Esophagus muscularis mucosa (tissue), 4 donors: Measurements from ENCODE around the gene PCBP1. TPM values are rescaled to one million over a fixed set of nuclear protein-coding genes. Genes with fewer than 3 reads are reported as not detected.
"Not testable (repeated sequence)": the region's sequence is repeated elsewhere in the genome, so short reads cannot be mapped to it uniquely, and the experiment has no call there.

Experiments used
- DNase-seq: peaks from one replicate; pipeline ENCODE4 v3.0.0-alpha.2; 2017; ENCODE audit errors: extremely low spot score
- H3K27ac ChIP-seq, 4 donors: fragments of 200-600 bp; sonication (generic); replicated peaks in 1 of 4; 1 replicate in 3 of 4; 2 replicates in 1 of 4; pipeline ENCODE4 v1.5.1; 2016 to 2019; ENCODE audit warnings: mild to moderate bottlenecking in 1 of 4
- H3K27me3 ChIP-seq, 4 donors: fragments of 200-600 bp; sonication (generic); one replicate each; pipeline versions ENCODE4 v1.5.1 to v1.6.0; 2016 to 2019
- H3K36me3 ChIP-seq, 4 donors: fragments of 200-600 bp; sonication (generic); one replicate each; pipeline ENCODE4 v1.5.1; 2016 to 2019
- H3K4me1 ChIP-seq, 4 donors: fragments of 200-600 bp; sonication (generic); one replicate each; pipeline ENCODE4 v1.5.1; 2016 to 2019
- H3K4me3 ChIP-seq, 4 donors: fragments of 200-600 bp; sonication (generic); 1 replicate in 2 of 4; 2 replicates in 2 of 4; pipeline ENCODE4 v1.5.1; 2016 to 2019; ENCODE audit warnings: mild to moderate bottlenecking in 4 of 4, moderate library complexity in 1 of 4
- H3K9me3 ChIP-seq, 4 donors: fragments of 200-600 bp; sonication (generic); 1 replicate in 3 of 4; 2 replicates in 1 of 4; pipeline ENCODE4 v1.5.1; 2016 to 2019
- CTCF ChIP-seq, 3 experiments: fragments of 200-600 bp in 2 of 3; fragments of 450-650 bp in 1 of 3; sonication (generic) in 2 of 3; IDR thresholded peaks; one replicate each; pipeline ENCODE4 v1.5.1; 2017 to 2019; ENCODE audit warnings: antibody characterized with exemption in 3 of 3, mild to moderate bottlenecking in 2 of 3, moderate library complexity in 1 of 3
- EP300 ChIP-seq: sonication (generic); formaldehyde crosslinking; IDR thresholded peaks from one replicate; pipeline ENCODE4 v1.6.1; 2017; ENCODE audit warnings: antibody characterized with exemption
- POLR2A ChIP-seq: fragments of 450-650 bp; IDR thresholded peaks from one replicate; pipeline ENCODE4 v1.6.1; 2017; ENCODE audit warnings: antibody characterized with exemption, moderate library complexity, mild to moderate bottlenecking, low read depth
- POLR2AphosphoS5 ChIP-seq, 2 donors: sonication (generic); formaldehyde crosslinking; IDR thresholded peaks; one replicate each; pipeline ENCODE4 v1.6.1; 2017; ENCODE audit warnings: antibody characterized with exemption in 2 of 2
- WGBS: methylation state at CpG from one replicate; pipeline ENCODE4 v1.1.5; 2018; 5-methylcytosine and 5-hydroxymethylcytosine counted together
- intact Hi-C: fragments of 100-400 bp; cut with DNase I; formaldehyde crosslinking; loops from one replicate; pipeline ENCODE4 v1.15.1; 2023
- total RNA-seq, 4 donors: library from RNA; depleted of rRNA; stranded (reverse); fragments of >200 nt; gene quantifications; one replicate each; pipeline versions ENCODE4 v1.1.0 to v1.2.1, GENCODE V29; 2016

PCBP1 gene
- total RNA-seq, 4 donors from 2014 or later, result 156 to 220 (median 189) TPM

- Histone ChIP-seq H3K9me3 (no peaks in the 10 kb centered on the region), H3K27ac (no peak overlapping the region), H3K4me3 (no peak overlapping the region), H3K36me3 (no peaks in the 10 kb centered on the region), H3K4me1 (peaks cover 0 to 18% (median 5%) of the 10 kb centered on the region in 4 donors), H3K27me3 (no peaks in the 10 kb centered on the region)
- WGBS, result 53% methylated on average over 11 of the region's 11 CpGs
- DNase-seq, result no peak
- intact Hi-C loops, result no loop called here
- no peak for TF ChIP-seq POLR2A
Observed at GRCh38 chr2:70104231-70105111, 17.2 kb downstream of the PCBP1 start.

GRCh38 chr2:70106138-70106537 lies 18.9 kb downstream of the PCBP1 start:
- H3K27ac ChIP-seq, result not testable (repeated sequence)
- peaks cover 0 to 18% (median 5%) of the 10 kb centered on the region in 4 donors for H3K4me1 ChIP-seq

GRCh38 chr2:70110397-70110796 lies 23.1 kb downstream of the PCBP1 start:
- DNase-seq, H3K27ac ChIP-seq, intact Hi-C loops, H3K4me3 ChIP-seq, H3K36me3 ChIP-seq, H3K9me3 ChIP-seq, H3K27me3 ChIP-seq: not testable (repeated sequence)
- 82% methylated on average over 5 of the region's 5 CpGs for WGBS
- peaks cover 4 to 19% (median 14%) of the 10 kb centered on the region in 4 donors for H3K4me1 ChIP-seq

More at GRCh38 chr2:70106138-70106537, 18.9 kb downstream of the PCBP1 start:
- WGBS, result 95% methylated on average over 8 of the region's 8 CpGs
- H3K9me3 ChIP-seq, DNase-seq, H3K36me3 ChIP-seq, H3K4me3 ChIP-seq, H3K27me3 ChIP-seq, intact Hi-C loops: not testable (repeated sequence)

- no peak overlapping the region for H3K4me3 ChIP-seq
- H3K4me1 ChIP-seq, result peaks cover 4 to 28% (median 14%) of the 10 kb centered on the region in 4 donors
- H3K27me3 ChIP-seq, result no peaks in the 10 kb centered on the region
- no peak overlapping the region for H3K27ac ChIP-seq
- H3K36me3 ChIP-seq, result no peaks in the 10 kb centered on the region
- DNase-seq, result no peak
- intact Hi-C loops, result no loop called here
- WGBS, result 86% methylated on average over 7 of the region's 7 CpGs
- no peaks in the 10 kb centered on the region for H3K9me3 ChIP-seq
- TF ChIP-seq POLR2AphosphoS5 (IDR thresholded peaks at IDR 0.05) (no peak), CTCF (IDR thresholded peaks at IDR 0.05) (no peak), POLR2A (no peak), EP300 (no peak)
Observed at GRCh38 chr2:70111752-70112591, 24.7 kb downstream of the PCBP1 start.

GRCh38 chr2:70113359-70114070 lies 26.2 kb downstream of the PCBP1 start:
- Histone ChIP-seq H3K27ac (no peak overlapping the region), H3K36me3 (no peaks in the 10 kb centered on the region), H3K4me1 (peaks cover 4 to 22% (median 9%) of the 10 kb centered on the region in 4 donors), H3K4me3 (no peak overlapping the region), H3K9me3 (no peaks in the 10 kb centered on the region), H3K27me3 (no peaks in the 10 kb centered on the region)
- 83% methylated on average over 4 of the region's 4 CpGs for WGBS
- TF ChIP-seq POLR2A (no peak), POLR2AphosphoS5 (IDR thresholded peaks at IDR 0.05) (no peak), CTCF (IDR thresholded peaks at IDR 0.05) (no peak), EP300 (no peak)
- intact Hi-C loops, result no loop called here
- DNase-seq, result no peak
